IPS-NIHi7 (cell line): ENCODE results near the gene MANEA.
"Not testable (repeated sequence)": the region's sequence is repeated elsewhere in the genome, so short reads cannot be mapped to it uniquely, and the experiment has no call there.

Source experiments
- DNase-seq: peaks from one replicate; pipeline ENCODE4 v3.0.0; 2012; ENCODE audit warnings: mixed read lengths; ENCODE audit errors: extremely low spot score

The MANEA gene

GRCh38 chr6:95584226-95584625, 6.9 kb downstream of the MANEA start:
- not testable (repeated sequence) for DNase-seq

- DNase-seq = no peak
Observed at GRCh38 chr6:95587989-95588388, 10.7 kb downstream of the MANEA start.

GRCh38 chr6:95589067-95589466, 11.7 kb downstream of the MANEA start:
- no peak for DNase-seq

GRCh38 chr6:95589826-95590570, 12.7 kb downstream of the MANEA start:
- DNase-seq = no peak

- DNase-seq = no peak
Observed at GRCh38 chr6:95593025-95593424, 15.7 kb downstream of the MANEA start.

GRCh38 chr6:95596021-95596420, 18.7 kb downstream of the MANEA start:
- DNase-seq = no peak

- DNase-seq = no peak
Observed at GRCh38 chr6:95599706-95600105, 22.4 kb downstream of the MANEA start.

- no peak for DNase-seq
Observed at GRCh38 chr6:95601133-95601532, 23.8 kb downstream of the MANEA start.

GRCh38 chr6:95614094-95614493, 36.8 kb downstream of the MANEA start:
- no peak for DNase-seq

GRCh38 chr6:95629551-95629950, 52.2 kb downstream of the MANEA start:
- no peak for DNase-seq

- DNase-seq = no peak
Observed at GRCh38 chr6:95636552-95637431, 59.5 kb downstream of the MANEA start.

GRCh38 chr6:95648636-95649035, 71.3 kb downstream of the MANEA start:
- no peak for DNase-seq

GRCh38 chr6:95649451-95649850, 72.1 kb downstream of the MANEA start:
- no peak for DNase-seq

- no peak for DNase-seq
Observed at GRCh38 chr6:95654176-95654575, 76.8 kb downstream of the MANEA start.

- no peak for DNase-seq
Observed at GRCh38 chr6:95658886-95659285, 81.6 kb downstream of the MANEA start.
